Right lobe of liver (tissue), 6 donors: Measurements from ENCODE around the gene SLC38A10. TPM values are rescaled to one million over a fixed set of nuclear protein-coding genes. Genes with fewer than 3 reads are reported as not detected.

Experiments
- ATAC-seq, 4 donors: fragments of 200-7000 bp; cut with Tn5 transposase; one replicate each; pipeline ENCODE4 v1.9.1; 2020; ENCODE audit warnings: mild to moderate bottlenecking in 4 of 4, moderate library complexity in 4 of 4
- DNase-seq, 3 donors: peaks; one replicate each; pipeline ENCODE4 v3.0.0-alpha.2; 2020
- H3K27ac ChIP-seq, 3 donors: fragments of 200-600 bp; one replicate each; pipeline ENCODE4 v1.8.0; 2022
- H3K27me3 ChIP-seq, 2 donors: fragments of 200-600 bp; one replicate each; pipeline ENCODE4 v1.8.0; 2022
- H3K36me3 ChIP-seq, 4 donors: fragments of 200-600 bp; sonication (generic) in 1 of 4; one replicate each; pipeline versions ENCODE4 v1.5.1 to v1.8.0; 2017 to 2022; ENCODE audit warnings: control low read depth in 1 of 4
- H3K4me1 ChIP-seq, 4 donors: fragments of 200-600 bp; sonication (generic) in 1 of 4; one replicate each; pipeline versions ENCODE4 v1.5.1 to v1.8.0; 2017 to 2022; ENCODE audit warnings: control low read depth in 1 of 4
- H3K4me3 ChIP-seq, 3 donors: fragments of 200-600 bp; one replicate each; pipeline ENCODE4 v1.8.0; 2022
- H3K9me3 ChIP-seq, 4 donors: fragments of 200-600 bp; sonication (generic) in 1 of 4; one replicate each; pipeline versions ENCODE4 v1.5.1 to v1.8.0; 2017 to 2022; ENCODE audit warnings: control low read depth in 1 of 4
- POLR2A ChIP-seq: fragments of 450-650 bp; IDR thresholded peaks from one replicate; pipeline ENCODE4 v1.6.1; 2017; ENCODE audit warnings: antibody characterized with exemption, mild to moderate bottlenecking
- WGBS: methylation state at CpG from one replicate; pipeline ENCODE4 v1.1.6; 2018; ENCODE audit warnings: low coverage, low lambda C conversion rate; ENCODE audit not compliant: insufficient coverage; ENCODE audit errors: missing lambda C conversion rate; 5-methylcytosine and 5-hydroxymethylcytosine counted together
- intact Hi-C, 2 donors: fragments of 100-400 bp; cut with DNase I; formaldehyde crosslinking; loops; one replicate each; pipeline versions ENCODE4 v1.11.2 to v1.14.1; 2022
- total RNA-seq, 6 experiments: library from RNA; depleted of rRNA in 2 of 6; stranded (reverse); fragments of >200 nt in 2 of 6; fragmentation: NEBNext Ultra II Directional in 3 of 6; extraction: Animal tissue kit (Norgen Biotek cat#: 25700) in 3 of 6; gene quantifications; one replicate each; pipeline versions ENCODE4 v1.1.0 to v1.2.4, GENCODE V29; 2016 to 2023
- TF ChIP-seq, protein P1 (sequence below), 4 donors: fragments of 200-600 bp in 3 of 4; fragments of 450-650 bp in 1 of 4; IDR thresholded peaks; one replicate each; pipeline versions ENCODE4 v1.5.1 to v1.8.0; 2016 to 2022; ENCODE audit warnings: antibody characterized with exemption in 4 of 4, mild to moderate bottlenecking in 2 of 4
- donor health status: DM: no; HTN: yes; CAD: no.
- donor health status: DM: no; HTN: no; CAD: no.
- donor health status: DM: no; HTN: no; CAD: no.
- donor health status: DM: no; HTN: yes; CAD: no.
- donor health status: DM: no; HTN: yes; CAD: no.

SLC38A10 gene
- total RNA-seq, 6 experiments from 2014 or later = 60.9 to 104 (median 86.1) TPM

GRCh38 chr17:81272616-81273015 is 22.5 kb downstream of the SLC38A10 start:
- intact Hi-C loops = no loop called here
- ATAC-seq (peak in 1 of 4 donors; percentile 39), DNase-seq (no peak)
- Histone ChIP-seq H3K27ac (no peak overlapping the region), H3K4me1 (no peaks in the 10 kb centered on the region), H3K9me3 (no peaks in the 10 kb centered on the region), H3K27me3 (no peaks in the 10 kb centered on the region), H3K36me3 (peaks cover 0 to 66% (median 25%) of the 10 kb centered on the region in 4 donors), H3K4me3 (no peak overlapping the region)
- no peak for TF ChIP-seq POLR2A
- TF ChIP-seq, protein P1, sequence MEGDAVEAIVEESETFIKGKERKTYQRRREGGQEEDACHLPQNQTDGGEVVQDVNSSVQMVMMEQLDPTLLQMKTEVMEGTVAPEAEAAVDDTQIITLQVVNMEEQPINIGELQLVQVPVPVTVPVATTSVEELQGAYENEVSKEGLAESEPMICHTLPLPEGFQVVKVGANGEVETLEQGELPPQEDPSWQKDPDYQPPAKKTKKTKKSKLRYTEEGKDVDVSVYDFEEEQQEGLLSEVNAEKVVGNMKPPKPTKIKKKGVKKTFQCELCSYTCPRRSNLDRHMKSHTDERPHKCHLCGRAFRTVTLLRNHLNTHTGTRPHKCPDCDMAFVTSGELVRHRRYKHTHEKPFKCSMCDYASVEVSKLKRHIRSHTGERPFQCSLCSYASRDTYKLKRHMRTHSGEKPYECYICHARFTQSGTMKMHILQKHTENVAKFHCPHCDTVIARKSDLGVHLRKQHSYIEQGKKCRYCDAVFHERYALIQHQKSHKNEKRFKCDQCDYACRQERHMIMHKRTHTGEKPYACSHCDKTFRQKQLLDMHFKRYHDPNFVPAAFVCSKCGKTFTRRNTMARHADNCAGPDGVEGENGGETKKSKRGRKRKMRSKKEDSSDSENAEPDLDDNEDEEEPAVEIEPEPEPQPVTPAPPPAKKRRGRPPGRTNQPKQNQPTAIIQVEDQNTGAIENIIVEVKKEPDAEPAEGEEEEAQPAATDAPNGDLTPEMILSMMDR (IDR thresholded peaks at IDR 0.05) = no peak
- WGBS = 63% methylated on average over 8 of the region's 12 CpGs

- Histone ChIP-seq H3K4me1 (no peaks in the 10 kb centered on the region), H3K36me3 (peaks cover 0 to 70% (median 23%) of the 10 kb centered on the region in 4 donors), H3K27ac (no peak overlapping the region), H3K9me3 (no peaks in the 10 kb centered on the region), H3K27me3 (no peaks in the 10 kb centered on the region), H3K4me3 (no peak overlapping the region)
- ATAC-seq (no peak), DNase-seq (no peak)
- WGBS = no CpG with 5 or more reads among the region's 12 CpGs
- intact Hi-C loops = no loop called here
- no peak for TF ChIP-seq POLR2A
These were observed 23.9 kb downstream of the SLC38A10 start for GRCh38 chr17:81271226-81271625.

- 90% methylated on average over 11 of the region's 18 CpGs for WGBS
- intact Hi-C loops = no loop called here
- DNase-seq (no peak), ATAC-seq (no peak)
- Histone ChIP-seq H3K4me1 (no peaks in the 10 kb centered on the region), H3K36me3 (peaks cover 0 to 73% (median 24%) of the 10 kb centered on the region in 4 donors), H3K27ac (no peak overlapping the region), H3K4me3 (no peak overlapping the region), H3K27me3 (no peaks in the 10 kb centered on the region), H3K9me3 (no peaks in the 10 kb centered on the region)
- TF ChIP-seq, protein P1 (IDR thresholded peaks at IDR 0.05) = no peak
- no peak for TF ChIP-seq POLR2A
These were observed 24.8 kb downstream of the SLC38A10 start for GRCh38 chr17:81270279-81270678.

GRCh38 chr17:81267390-81268067 is 27.6 kb downstream of the SLC38A10 start:
- Histone ChIP-seq H3K4me3 (no peak overlapping the region), H3K27me3 (no peaks in the 10 kb centered on the region), H3K9me3 (no peaks in the 10 kb centered on the region), H3K36me3 (peaks cover 0 to 70% (median 22%) of the 10 kb centered on the region in 4 donors), H3K4me1 (no peaks in the 10 kb centered on the region), H3K27ac (no peak overlapping the region)
- ATAC-seq (no peak), DNase-seq (no peak)
- TF ChIP-seq POLR2A = no peak
- TF ChIP-seq, protein P1 (IDR thresholded peaks at IDR 0.05) = no peak
- WGBS = 97% methylated on average over 5 of the region's 6 CpGs
- intact Hi-C loops = no loop called here

DNA sequence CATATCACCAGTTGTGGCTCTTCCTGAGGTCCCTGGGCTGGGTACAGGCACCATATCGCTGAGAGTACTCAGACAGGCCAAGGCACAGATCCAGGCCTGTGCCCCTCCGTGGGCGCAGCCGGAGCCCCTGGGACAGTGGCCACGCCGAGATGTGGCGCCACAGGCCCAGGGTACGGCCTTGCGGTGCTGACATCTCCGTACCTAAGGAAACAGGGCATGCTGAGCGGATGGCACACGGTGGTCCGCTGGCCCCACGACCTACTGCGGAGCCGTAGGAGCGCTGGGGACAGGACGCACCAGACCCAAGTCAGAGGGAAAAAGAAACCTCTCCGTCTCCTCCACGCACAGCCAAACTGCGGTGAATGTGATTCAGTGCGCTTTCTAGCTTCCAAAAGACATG is 29.5 kb downstream of the SLC38A10 start:
- Histone ChIP-seq H3K4me1 (no peaks in the 10 kb centered on the region), H3K4me3 (no peak overlapping the region), H3K27me3 (no peaks in the 10 kb centered on the region), H3K27ac (no peak overlapping the region), H3K9me3 (no peaks in the 10 kb centered on the region), H3K36me3 (peaks cover 0 to 79% (median 26%) of the 10 kb centered on the region in 4 donors)
- TF ChIP-seq, protein P1 (IDR thresholded peaks at IDR 0.05) = no peak
- TF ChIP-seq POLR2A = no peak
- intact Hi-C loops = no loop called here
- ATAC-seq (no peak), DNase-seq (no peak)
- WGBS = 100% methylated on average over 8 of the region's 22 CpGs
